ENCODE measurements around the gene PREX1.
A peak's percentile ranks its signal among the peaks of the same experiment; 100 is the strongest.

Gene PREX1

GRCh38 chr20:48729538-48729937 is 98.3 kb downstream of the PREX1 start:
- no peak for DNase-seq

GRCh38 chr20:48728042-48728825 is 99.6 kb downstream of the PREX1 start:
- no peak for DNase-seq

DNA sequence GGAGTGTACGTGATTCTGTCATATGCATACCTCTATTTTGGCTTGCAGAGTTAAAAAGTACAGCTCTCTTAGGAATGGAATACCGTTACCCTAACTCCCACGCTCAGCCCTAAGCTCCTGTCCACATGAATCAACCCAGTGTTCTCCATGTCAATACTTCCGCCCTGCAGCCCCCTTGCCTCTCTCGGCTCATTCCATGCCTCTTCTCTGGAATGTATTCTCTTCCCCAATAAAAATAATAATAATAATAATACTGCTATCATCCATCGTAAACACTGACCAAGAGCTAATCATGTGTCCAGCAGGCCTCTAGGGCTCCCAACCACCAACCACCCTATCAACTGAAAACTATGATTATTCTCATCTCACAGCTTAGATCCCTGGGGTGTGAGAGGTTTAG is 100.6 kb downstream of the PREX1 start:
- DNase-seq = no peak

DNA sequence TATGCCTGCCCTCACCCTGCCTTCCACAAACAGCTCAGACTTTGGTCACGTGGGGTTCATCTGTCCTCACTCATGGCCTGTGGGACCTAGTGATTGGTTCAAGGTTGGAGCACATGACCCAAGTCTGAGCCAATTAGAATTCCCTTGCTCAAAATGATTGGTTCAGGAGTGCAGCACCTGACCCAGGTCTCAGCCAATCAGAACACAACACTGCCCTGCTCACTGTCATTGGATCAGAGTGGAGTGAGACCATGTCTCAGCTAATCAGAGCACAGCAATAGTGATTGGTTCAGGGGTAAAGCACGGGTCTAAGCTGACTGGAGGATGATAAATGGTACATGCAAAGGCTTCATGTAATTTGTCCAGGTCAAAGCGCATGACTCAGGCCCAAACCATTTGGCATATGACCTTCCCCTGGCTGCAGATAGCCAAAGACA is 102.2 kb downstream of the PREX1 start:
- DNase-seq = no peak

DNA sequence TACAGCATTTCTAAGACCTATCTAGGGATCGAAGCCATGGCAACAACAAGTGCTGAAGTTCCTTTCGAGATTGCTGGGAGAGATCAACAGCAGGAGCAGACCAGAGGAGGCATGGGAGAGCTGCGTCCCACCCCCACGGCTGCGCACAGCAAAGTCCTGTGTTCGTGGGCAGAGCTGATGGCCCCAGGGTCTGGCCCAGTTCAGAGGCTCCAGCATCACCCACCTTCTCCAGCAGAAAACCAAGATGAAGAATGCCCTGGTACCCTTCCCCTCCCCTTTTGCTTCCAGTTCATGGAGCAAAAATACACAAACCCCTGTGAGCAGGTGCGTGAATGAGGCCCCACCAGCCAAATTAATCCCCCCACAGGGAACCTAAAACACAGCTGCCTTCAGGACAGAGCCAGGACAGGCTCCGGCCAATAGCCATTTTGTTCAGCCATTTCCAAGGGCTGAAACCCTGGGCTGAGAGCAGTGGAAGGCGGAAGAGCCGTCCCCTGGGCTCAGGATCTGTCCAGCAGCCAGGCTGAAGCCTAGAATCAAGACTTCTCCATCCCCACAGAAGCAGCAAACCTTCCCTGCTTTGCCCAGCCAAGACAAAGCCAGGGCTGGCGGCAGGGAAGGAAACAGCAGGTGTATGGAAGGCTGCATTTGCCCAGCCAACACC is 102.8 kb downstream of the PREX1 start:
- DNase-seq = no peak

DNA sequence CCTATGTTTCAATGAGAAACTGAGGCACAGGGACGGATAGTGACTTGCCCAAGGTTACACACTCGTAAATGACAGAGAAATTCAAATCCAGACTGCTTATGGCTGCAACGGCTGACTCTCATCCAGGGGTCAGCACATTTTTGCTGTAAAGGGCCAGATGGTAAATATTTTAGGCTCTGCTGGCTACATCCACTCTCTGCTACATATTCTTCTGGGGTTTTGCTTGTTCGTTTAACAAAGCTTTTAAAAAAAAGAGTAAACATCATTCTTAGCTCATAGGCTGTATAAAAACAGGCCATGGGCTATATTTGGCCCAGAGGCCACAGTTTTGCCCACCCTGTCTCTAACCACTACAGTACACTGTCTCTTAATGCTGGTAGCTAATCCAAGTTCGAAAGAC is 103.4 kb downstream of the PREX1 start:
- DNase-seq = no peak

DNA sequence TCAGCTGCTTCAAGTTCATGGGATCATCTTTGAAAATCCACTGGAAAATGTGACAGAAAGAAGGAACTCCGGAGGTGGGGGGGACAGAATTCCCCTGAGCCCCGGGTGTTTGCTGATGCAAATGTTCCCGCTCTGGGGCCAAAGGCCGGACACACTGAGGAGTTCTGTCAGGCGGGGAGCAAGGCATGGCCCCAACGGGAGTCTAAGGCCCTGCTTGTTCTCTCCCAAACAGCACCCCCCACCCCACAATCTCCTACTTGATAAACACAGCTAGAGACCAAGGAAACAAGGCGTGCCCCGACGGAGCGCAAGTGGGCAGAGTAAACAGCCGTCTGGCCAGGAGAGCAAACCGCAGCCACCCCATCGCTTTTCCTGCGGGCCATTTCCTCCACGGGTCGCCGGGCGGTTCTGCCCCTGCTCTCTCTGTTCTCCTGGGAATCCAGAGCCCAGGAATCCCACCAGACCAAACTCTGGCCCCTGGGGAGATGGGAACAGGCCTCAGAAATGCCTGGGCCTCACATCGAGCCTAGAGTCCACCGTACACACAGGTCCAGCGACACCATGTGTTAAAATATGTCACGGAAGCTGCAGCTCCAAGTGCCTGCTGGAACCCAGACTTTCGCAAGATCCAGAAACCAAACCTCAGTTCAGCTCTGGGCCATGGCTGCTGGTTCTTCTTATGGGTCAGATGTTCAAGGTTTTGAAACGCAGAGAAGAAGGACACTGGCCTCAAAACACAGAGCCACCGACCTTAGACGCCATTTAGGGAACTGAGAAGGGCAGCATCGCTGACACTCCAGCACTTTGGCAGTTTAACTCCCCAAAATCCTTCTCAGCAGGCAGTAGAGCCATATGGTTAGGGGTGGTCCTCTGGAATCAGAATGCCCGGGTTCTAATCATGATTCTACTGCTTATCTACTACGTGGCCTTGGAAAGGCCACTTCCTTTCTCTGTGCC is 104.2 kb downstream of the PREX1 start:
- no peak for DNase-seq

GRCh38 chr20:48722737-48723191 is 105.0 kb downstream of the PREX1 start:
- DNase-seq = no peak

DNA sequence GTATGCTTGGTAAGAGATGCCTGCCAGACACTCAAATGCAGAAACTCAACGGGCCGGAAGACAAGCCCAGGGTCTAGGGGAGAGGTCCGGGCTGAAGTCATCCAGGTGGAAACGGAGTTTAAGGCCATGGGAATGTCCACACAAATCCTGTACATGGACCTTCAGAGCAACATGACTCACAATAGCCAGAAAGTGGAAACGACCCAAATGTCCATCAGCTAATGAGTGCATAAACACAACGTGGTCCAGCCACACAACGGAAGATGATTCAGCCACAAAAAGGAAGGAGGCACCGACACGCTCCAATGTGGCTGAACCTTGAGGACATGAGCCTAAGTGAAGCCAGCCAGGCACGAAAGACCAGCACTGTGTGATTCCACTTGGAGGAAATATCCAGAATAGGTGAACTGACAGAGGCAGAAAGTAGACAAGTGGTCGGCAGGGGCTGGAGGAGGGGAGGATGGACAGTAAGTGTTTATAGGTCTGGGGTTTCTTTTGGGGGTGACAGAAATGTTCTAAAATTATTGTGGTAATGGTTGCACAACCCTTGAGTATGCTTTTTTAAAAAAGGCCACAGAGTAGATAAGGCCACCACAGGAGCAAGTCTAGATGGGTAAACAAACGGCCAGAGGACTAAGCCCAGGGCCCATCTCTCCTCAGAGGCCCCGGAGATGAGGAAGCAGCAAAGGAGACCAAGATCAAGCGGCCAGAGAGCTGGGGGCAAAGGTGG is 105.6 kb downstream of the PREX1 start:
- no peak for DNase-seq

DNA sequence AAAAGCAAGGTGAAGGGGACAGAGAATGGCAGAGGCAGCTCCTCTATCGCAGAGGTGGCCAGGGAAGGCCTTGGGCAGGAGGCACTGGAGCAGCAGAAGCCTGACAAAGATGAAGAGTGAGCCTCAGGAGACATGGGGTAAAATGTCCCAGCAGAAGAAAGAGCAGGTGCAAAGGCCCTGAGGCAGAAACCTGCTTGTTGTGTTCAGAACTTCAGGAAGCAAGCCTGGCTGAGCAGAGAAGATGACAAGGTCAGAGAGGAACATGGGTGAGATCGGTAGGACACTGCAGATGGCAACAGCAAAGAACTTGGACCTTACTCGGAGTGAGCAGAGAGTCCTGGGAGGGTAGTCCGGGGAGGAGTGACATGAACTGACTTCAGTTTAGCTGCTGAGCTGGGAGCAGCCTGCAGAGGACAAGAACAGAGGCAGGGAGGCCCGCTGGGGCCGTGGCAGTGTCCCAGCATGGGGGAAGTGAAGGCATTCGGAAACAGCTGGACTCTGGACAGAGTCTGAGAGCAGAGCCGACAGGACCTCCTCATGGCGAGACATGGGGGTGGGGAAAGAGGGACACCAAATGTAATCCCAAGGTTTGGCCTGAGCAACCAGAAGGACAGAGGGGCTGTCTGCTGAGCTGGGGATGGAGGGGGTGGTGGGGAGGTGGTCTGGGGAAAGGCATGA is 106.3 kb downstream of the PREX1 start:
- DNase-seq = no peak

DNA sequence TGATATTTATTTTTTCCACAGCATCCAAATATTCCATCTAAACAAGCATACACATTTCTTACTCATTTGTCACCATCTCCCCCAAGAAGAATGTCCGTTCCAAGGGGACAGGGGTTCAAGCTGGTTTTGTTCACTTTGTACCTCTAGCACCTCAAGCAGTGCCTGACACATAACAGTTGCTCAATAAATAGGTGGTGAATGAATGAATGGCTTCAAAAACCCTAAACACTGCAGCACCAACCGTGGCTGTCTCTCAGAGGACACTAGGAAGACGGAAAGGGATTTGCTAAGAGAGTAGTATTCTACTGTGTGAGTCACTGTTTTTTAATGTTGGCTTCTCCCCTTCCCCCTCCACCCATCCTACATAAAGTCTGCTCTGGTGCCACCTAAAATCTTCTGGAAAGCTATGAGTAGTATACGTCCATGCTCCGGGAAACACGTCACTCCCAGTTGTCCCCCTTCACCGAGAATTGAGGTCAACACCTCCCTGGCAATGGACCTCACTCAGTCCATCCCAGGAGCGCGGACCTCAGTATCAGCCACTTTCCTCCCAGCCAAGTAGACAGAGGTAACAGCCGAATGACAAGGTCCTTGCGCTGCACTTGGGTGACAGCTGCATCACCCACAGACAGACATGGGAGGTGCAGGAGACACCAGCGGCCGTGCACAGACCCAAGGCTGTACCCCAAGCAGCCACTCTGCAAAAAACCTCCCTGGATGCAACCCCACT is 107.4 kb downstream of the PREX1 start:
- DNase-seq = no peak

- no peak for DNase-seq
Observed at GRCh38 chr20:48719598-48720255, 108.1 kb downstream of the PREX1 start.

DNA sequence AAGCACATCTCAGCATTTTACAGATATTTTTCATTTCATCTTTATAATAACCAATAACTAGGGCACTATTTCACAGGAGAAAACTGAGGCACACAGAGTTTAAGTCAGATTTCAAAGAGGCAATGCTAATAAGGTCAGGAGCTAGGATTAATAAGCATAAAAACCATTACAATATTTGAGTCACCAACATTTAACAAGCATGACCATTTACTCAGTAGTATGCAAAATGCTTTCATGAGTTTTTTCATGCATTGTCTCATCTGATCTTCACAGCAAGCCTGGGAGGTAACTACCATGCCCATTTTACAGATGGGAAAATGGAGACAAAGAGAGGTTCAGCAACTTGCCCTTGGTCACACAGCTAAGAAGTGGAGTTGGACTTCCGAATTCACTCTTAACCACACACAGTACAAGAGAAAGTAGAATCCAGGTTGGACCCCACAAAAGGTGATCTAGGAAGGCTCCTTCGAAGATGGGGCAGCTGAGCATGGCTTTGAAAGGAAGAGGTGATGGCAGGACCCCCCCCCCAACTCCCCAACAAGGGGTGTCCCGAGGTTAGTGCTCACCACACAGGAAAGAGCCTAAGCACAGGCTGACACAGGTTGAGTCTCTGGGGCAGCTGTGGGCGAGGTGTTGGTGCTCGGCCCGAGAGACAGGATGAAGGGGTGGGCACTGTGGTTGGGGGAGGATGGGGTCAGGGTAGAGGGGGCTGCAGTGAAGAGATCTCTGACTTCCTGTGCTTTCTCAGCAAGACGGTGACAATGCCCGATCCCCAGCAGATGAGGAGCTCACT is 108.8 kb downstream of the PREX1 start:
- peak; percentile 70 for DNase-seq

GRCh38 chr20:48717680-48718223 is 110.0 kb downstream of the PREX1 start:
- no peak for DNase-seq

DNA sequence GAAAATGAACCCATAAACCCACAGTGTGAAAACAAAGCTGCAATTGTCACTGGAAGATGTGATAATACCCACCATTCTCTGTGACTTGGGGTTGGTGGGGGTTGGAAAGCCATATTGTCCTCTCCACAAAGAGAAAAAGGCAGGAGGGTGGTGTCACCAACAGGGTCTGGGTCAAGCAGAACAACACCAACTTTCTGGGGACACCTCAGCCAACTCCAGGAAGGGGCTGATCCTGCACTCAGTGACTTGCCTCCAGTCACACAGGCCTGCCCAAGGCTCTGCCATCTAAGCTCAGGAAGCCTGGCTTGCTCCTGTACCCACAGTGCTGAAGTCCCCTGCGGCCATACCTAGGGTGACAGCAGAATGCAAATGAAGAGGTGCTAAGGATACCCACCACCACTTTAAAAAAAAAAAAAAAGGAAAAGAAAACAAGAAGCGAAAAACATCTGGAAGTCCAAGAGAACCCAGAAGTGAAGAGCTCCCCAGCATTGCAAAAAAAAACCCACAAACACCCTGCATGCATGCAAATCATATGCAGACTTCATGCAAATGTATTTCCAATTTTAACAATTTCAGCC is 110.6 kb downstream of the PREX1 start:
- DNase-seq = peak; percentile 66

DNA sequence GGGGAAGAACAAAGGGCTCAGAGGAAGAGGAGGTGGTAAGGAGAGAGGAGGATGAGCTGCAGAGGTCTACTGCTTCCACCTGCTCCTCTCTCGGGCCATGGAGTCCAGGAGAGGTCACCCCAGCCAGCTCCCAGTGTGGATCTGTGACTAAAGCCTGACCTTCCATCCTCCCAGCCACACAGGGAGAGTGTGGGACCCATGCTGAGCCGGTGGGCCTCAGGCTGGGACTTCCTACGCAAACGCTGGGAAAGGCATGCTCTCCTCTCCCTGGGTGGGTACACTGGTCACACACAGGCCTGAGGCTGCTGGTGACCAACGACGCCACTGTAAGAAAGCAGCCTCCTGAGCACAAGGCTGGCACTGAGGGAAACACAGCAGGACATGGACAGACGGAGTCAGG is 111.3 kb downstream of the PREX1 start:
- no peak for DNase-seq

GRCh38 chr20:48716086-48716485 is 111.7 kb downstream of the PREX1 start:
- DNase-seq = peak; percentile 77

DNA sequence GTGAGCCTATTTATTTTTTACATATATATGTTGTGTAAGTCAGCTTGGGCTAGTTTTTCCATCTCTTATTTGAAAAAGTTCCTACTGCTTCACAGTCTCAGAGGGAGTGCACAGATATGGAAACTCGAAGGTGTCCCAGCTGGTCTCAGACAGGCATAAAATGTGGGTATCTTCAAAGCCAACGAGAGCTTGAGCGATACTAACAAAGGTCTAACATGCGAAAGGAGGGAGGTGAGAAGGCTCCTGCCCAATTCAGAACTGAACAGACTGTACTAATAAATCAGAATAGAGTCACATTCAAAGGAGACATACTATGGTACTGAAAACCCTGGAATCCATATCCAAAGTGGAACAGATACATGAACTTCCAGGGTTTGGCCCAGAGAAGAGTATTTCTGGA is 113.0 kb downstream of the PREX1 start:
- no peak for DNase-seq
